Measurements from ENCODE around the gene MS4A18. TPM values are rescaled to one million over a fixed set of nuclear protein-coding genes. Genes with fewer than 3 reads are reported as not detected.

The MS4A18 gene
- total RNA-seq, 4 donors from 2014 or later, result not detected

GRCh38 chr11:60718524-60719316 is 5.8 kb upstream of the MS4A18 start:
- TF ChIP-seq CTCF (IDR thresholded peaks at IDR 0.05; ENCODE audit: low read depth), result no peak

- no peak for TF ChIP-seq CTCF (IDR thresholded peaks at IDR 0.05; ENCODE audit: low read depth)
Measured at GRCh38 chr11:60719391-60719790, 5.1 kb upstream of the MS4A18 start.

GRCh38 chr11:60720460-60720859 is 4.1 kb upstream of the MS4A18 start:
- no peak for TF ChIP-seq CTCF (IDR thresholded peaks at IDR 0.05; ENCODE audit: low read depth)

- TF ChIP-seq CTCF (IDR thresholded peaks at IDR 0.05; ENCODE audit: low read depth), result no peak
Measured at GRCh38 chr11:60725592-60725991, 1.1 kb downstream of the MS4A18 start.

- no peak for TF ChIP-seq CTCF (IDR thresholded peaks at IDR 0.05; ENCODE audit: low read depth)
Measured at GRCh38 chr11:60731586-60731985, 7.1 kb downstream of the MS4A18 start.

- TF ChIP-seq CTCF (IDR thresholded peaks at IDR 0.05; ENCODE audit: low read depth), result no peak
Measured at GRCh38 chr11:60734279-60734678, 9.8 kb downstream of the MS4A18 start.

- TF ChIP-seq CTCF (IDR thresholded peaks at IDR 0.05; ENCODE audit: low read depth), result no peak
Measured at GRCh38 chr11:60739114-60739513, 14.6 kb downstream of the MS4A18 start.
